Transverse colon (tissue), 4 donors: Measurements from ENCODE around the gene YPEL2.

Experiments used
- CTCF ChIP-seq, 5 experiments: fragments of 200-600 bp in 3 of 5; fragments of 450-650 bp in 2 of 5; sonication (generic) in 3 of 5; IDR thresholded peaks; 1 replicate in 2 of 5; 2 replicates in 3 of 5; pipeline ENCODE4 v1.5.1; 2016 to 2017; ENCODE audit warnings: antibody characterized with exemption in 5 of 5, inconsistent platforms in 3 of 5, mild to moderate bottlenecking in 2 of 5, moderate library complexity in 1 of 5
- EP300 ChIP-seq: sonication (generic); formaldehyde crosslinking; IDR thresholded peaks from one replicate; pipeline ENCODE4 v1.6.1; 2017; ENCODE audit warnings: antibody characterized with exemption, low read depth
- POLR2AphosphoS5 ChIP-seq, 3 donors: sonication (generic); formaldehyde crosslinking; IDR thresholded peaks; one replicate each; pipeline ENCODE4 v1.6.1; 2016; ENCODE audit warnings: antibody characterized with exemption in 3 of 3

GRCh38 chr17:59315866-59316265 is 15.6 kb upstream of the YPEL2 start:
- TF ChIP-seq POLR2AphosphoS5 (IDR thresholded peaks at IDR 0.05), result no peak
- TF ChIP-seq CTCF (IDR thresholded peaks at IDR 0.05), result no peak
- no peak for TF ChIP-seq EP300
